Stomach (tissue), 4 donors: ENCODE results near the gene ST8SIA3.

Experiments
- POLR2AphosphoS5 ChIP-seq, 3 donors: sonication (generic); formaldehyde crosslinking; IDR thresholded peaks; one replicate each; pipeline ENCODE4 v1.6.1; 2016; ENCODE audit warnings: antibody characterized with exemption in 3 of 3
- TF ChIP-seq, protein P1 (sequence below), 7 experiments: fragments of 450-650 bp in 4 of 7; fragments of 200-600 bp in 3 of 7; sonication (generic) in 3 of 7; IDR thresholded peaks; one replicate each; pipeline ENCODE4 v1.5.1; 2016 to 2019; ENCODE audit warnings: antibody characterized with exemption in 7 of 7, control low read depth in 2 of 7, mild to moderate bottlenecking in 1 of 7

DNA sequence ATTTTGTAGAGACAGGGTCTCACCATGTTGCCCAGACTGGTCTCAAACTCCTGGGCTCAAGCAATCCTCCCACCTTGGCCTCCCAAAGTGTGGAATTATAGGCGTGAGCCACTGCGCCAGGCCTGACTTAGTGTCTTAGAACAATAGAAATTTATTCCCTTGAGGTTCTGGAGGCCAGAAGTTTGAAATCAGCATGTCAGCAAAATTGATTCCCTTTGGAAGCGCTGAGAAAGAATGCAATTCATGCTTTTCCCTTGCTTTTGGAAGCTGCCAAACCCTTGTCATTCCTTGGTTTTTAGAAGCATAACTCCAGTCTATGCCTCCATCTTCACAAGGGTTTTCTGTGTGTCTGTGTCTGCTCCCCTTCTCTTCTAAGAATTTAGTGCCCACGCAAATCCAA is 20.7 kb downstream of the ST8SIA3 start:
- TF ChIP-seq, protein P1, sequence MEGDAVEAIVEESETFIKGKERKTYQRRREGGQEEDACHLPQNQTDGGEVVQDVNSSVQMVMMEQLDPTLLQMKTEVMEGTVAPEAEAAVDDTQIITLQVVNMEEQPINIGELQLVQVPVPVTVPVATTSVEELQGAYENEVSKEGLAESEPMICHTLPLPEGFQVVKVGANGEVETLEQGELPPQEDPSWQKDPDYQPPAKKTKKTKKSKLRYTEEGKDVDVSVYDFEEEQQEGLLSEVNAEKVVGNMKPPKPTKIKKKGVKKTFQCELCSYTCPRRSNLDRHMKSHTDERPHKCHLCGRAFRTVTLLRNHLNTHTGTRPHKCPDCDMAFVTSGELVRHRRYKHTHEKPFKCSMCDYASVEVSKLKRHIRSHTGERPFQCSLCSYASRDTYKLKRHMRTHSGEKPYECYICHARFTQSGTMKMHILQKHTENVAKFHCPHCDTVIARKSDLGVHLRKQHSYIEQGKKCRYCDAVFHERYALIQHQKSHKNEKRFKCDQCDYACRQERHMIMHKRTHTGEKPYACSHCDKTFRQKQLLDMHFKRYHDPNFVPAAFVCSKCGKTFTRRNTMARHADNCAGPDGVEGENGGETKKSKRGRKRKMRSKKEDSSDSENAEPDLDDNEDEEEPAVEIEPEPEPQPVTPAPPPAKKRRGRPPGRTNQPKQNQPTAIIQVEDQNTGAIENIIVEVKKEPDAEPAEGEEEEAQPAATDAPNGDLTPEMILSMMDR (IDR thresholded peaks at IDR 0.05), result no peak
- TF ChIP-seq POLR2AphosphoS5 (IDR thresholded peaks at IDR 0.05), result no peak
